Smooth muscle cell (in vitro differentiated cells): ENCODE measurements around the gene CYTH4. TPM values are rescaled to one million over a fixed set of nuclear protein-coding genes. Genes with fewer than 3 reads are reported as not detected.
A peak's percentile ranks its signal among the peaks of the same experiment; 100 is the strongest.

Source experiments
- DNase-seq: peaks from one replicate; lab custom pipeline; 2025; ENCODE audit not compliant: unreplicated experiment; lab: John Stamatoyannopoulos, UW
- H2AFZ ChIP-seq: fragments of 200-600 bp; sonication (generic); 2 replicates; pipeline ENCODE4 v1.6.0; 2016; ENCODE audit warnings: antibody characterized with exemption, low read depth, mild to moderate bottlenecking
- H3F3A ChIP-seq: fragments of 200-600 bp; sonication (generic); 2 replicates; pipeline ENCODE4 v1.6.0; 2017; ENCODE audit warnings: antibody characterized with exemption, low read depth
- H3K27ac ChIP-seq: fragments of 200-600 bp; sonication (generic); 2 replicates; pipeline ENCODE4 v1.5.1; 2016; ENCODE audit warnings: low read depth, mild to moderate bottlenecking
- H3K27me3 ChIP-seq: fragments of 200-600 bp; sonication (generic); 2 replicates; pipeline ENCODE4 v1.6.1; 2016; ENCODE audit warnings: low read depth, mild to moderate bottlenecking
- H3K36me3 ChIP-seq: fragments of 200-600 bp; sonication (generic); 2 replicates; pipeline ENCODE4 v1.5.1; 2016; ENCODE audit warnings: low read depth
- H3K4me1 ChIP-seq: fragments of 200-600 bp; sonication (generic); 2 replicates; pipeline ENCODE4 v1.5.1; 2016; ENCODE audit warnings: low read depth
- H3K4me2 ChIP-seq: fragments of 200-600 bp; sonication (generic); 2 replicates; pipeline ENCODE4 v1.6.0; 2016; ENCODE audit warnings: mild to moderate bottlenecking
- H3K4me3 ChIP-seq: fragments of 200-600 bp; sonication (generic); 2 replicates; pipeline ENCODE4 v1.5.1; 2016; ENCODE audit warnings: mild to moderate bottlenecking
- H3K79me2 ChIP-seq: fragments of 200-600 bp; sonication (generic); 2 replicates; pipeline ENCODE4 v1.6.0; 2016; ENCODE audit warnings: low read depth, mild to moderate bottlenecking
- H3K9ac ChIP-seq: fragments of 200-600 bp; sonication (generic); 2 replicates; pipeline ENCODE4 v1.6.0; 2016; ENCODE audit warnings: low read depth
- H3K9me3 ChIP-seq: fragments of 200-600 bp; sonication (generic); replicated peaks from 2 replicates; pipeline ENCODE4 v1.5.1; 2016; ENCODE audit warnings: low read depth
- H4K20me1 ChIP-seq: fragments of 200-600 bp; sonication (generic); 2 replicates; pipeline ENCODE4 v1.6.0; 2016; ENCODE audit warnings: low read depth
- WGBS: methylation state at CpG from one replicate; pipeline ENCODE4 v1.1.7; 2016; ENCODE audit warnings: low lambda C conversion rate; 5-methylcytosine and 5-hydroxymethylcytosine counted together
- polyA plus RNA-seq: library from polyadenylated mRNA; unstranded; fragments of >200 nt; fragmentation: Nextera tagmentation; extraction: Ambion mirVana; gene quantifications from 2 replicates; pipeline ENCODE4 v1.2.1, GENCODE V29; 2016
- total RNA-seq: library from RNA; depleted of rRNA; stranded (reverse); fragments of >200 nt; gene quantifications from 2 replicates; pipeline ENCODE4 v1.2.3, GENCODE V29; 2014
- TF ChIP-seq, protein P1 (sequence below): fragments of 200-600 bp; sonication (generic); IDR thresholded peaks from 2 replicates; pipeline ENCODE4 v1.5.1; 2017; ENCODE audit warnings: borderline replicate concordance, mild to moderate bottlenecking, antibody characterized with exemption; ENCODE audit not compliant: insufficient read depth, poor library complexity, severe bottlenecking

Gene CYTH4
- total and polyA plus RNA-seq, 2 experiments from 2014 or later: not detected

DNA sequence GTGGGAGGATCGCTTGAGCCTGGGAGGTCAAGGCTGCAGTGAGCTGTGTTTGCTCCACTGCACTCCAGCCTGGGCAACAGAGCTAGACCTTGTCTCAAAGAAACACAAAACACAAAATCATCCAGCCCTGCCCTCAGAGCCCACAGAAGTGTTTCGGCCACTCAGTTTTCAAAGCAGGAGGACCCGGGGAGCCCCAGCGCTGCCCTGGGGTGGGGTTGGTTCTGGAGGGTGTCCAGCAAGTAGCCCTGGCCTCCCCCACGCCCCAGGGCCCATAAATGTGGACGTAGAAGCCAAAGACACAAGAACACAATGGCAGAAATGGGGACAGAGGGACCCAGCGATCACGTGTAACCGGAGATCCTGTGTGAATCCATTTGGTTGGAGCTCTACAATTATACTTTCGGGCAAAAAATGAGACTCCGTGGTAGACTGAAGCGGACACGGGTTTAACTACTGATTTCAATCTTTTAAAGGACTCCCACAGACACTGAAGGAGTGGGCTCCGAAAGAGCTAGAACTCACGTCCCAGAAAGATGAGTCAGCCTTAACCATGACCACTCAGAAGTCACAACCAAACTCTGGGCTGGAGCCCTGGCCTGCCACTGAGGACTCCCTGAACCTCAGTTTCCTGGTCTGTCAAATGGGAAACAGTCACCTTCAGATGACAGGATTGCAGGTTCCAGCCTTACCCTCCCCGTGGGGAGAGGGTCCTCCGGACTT lies 9.0 kb upstream of the CYTH4 start:
- Histone ChIP-seq H4K20me1 (no peaks in the 10 kb centered on the region), H3K79me2 (no peaks in the 10 kb centered on the region), H3K4me2 (peak overlapping the region; percentile 47), H3K27me3 (no peaks in the 10 kb centered on the region), H3K36me3 (no peaks in the 10 kb centered on the region), H3K4me3 (no peak overlapping the region), H3K27ac (peak overlapping the region; percentile 77), H3F3A (no peaks in the 10 kb centered on the region), H3K9me3 (no peaks in the 10 kb centered on the region), H2AFZ (peak overlapping the region; percentile 70), H3K9ac (peak overlapping the region; percentile 16), H3K4me1 (no peaks in the 10 kb centered on the region)
- DNase-seq: no peak
- TF ChIP-seq, protein P1, sequence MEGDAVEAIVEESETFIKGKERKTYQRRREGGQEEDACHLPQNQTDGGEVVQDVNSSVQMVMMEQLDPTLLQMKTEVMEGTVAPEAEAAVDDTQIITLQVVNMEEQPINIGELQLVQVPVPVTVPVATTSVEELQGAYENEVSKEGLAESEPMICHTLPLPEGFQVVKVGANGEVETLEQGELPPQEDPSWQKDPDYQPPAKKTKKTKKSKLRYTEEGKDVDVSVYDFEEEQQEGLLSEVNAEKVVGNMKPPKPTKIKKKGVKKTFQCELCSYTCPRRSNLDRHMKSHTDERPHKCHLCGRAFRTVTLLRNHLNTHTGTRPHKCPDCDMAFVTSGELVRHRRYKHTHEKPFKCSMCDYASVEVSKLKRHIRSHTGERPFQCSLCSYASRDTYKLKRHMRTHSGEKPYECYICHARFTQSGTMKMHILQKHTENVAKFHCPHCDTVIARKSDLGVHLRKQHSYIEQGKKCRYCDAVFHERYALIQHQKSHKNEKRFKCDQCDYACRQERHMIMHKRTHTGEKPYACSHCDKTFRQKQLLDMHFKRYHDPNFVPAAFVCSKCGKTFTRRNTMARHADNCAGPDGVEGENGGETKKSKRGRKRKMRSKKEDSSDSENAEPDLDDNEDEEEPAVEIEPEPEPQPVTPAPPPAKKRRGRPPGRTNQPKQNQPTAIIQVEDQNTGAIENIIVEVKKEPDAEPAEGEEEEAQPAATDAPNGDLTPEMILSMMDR: no peak
- WGBS: 46% methylated on average over 17 of the region's 17 CpGs

DNA sequence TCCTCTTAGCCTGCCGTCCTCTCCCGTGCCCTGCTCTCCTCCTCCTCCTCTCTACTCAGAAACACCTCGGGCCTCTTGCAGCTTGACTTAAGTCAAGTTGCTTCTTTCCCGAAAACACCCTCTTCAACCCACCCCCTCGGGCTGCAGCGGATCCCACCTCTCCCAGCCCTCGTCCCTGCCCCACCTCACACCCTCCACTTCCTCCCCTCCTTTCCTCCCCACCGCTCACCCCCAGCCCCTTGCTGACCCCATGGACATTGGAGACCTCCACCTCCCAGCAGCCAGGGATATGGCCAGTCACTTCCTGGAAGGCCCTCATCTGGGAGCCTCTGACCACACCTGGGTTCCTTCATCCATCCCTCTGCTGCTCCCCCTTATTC lies 8.5 kb upstream of the CYTH4 start:
- TF ChIP-seq, protein P1: no peak
- Histone ChIP-seq H2AFZ (no peak overlapping the region), H3K9ac (no peak overlapping the region), H3K36me3 (no peaks in the 10 kb centered on the region), H4K20me1 (no peaks in the 10 kb centered on the region), H3K27ac (no peak overlapping the region), H3K9me3 (no peaks in the 10 kb centered on the region), H3K27me3 (no peaks in the 10 kb centered on the region), H3K4me3 (no peak overlapping the region), H3K4me1 (no peaks in the 10 kb centered on the region), H3K4me2 (no peak overlapping the region), H3F3A (no peaks in the 10 kb centered on the region), H3K79me2 (no peaks in the 10 kb centered on the region)
- WGBS: 82% methylated on average over 7 of the region's 8 CpGs
- DNase-seq: no peak

DNA sequence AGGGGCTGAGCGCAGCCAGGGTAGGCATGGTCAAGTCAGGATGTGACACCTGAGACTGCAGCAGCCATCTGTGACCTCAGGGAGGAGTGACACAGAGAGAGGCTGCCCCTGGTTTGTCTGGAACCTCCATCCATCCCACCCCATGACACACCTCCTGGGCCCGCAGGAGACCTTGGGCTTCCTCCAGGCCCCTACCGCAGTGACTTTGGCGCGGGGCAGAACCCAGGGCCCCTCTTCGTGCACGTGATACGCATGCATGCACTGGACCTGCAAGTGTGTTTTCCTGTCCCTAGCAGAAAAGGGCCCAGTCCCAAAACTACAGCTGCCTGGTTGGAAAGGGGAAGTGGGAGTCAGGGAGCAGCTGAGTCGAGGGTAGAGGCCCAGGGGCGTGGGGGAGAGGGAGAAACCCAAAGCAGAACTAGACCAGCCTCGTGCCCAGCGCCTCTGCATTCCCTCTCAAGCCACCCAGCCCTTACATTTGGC lies 7.9 kb upstream of the CYTH4 start:
- Histone ChIP-seq H2AFZ (no peak overlapping the region), H3K27ac (no peak overlapping the region), H4K20me1 (no peaks in the 10 kb centered on the region), H3K36me3 (no peaks in the 10 kb centered on the region), H3K4me1 (no peaks in the 10 kb centered on the region), H3K9me3 (no peaks in the 10 kb centered on the region), H3K9ac (no peak overlapping the region), H3K4me2 (no peak overlapping the region), H3K79me2 (no peaks in the 10 kb centered on the region), H3F3A (no peaks in the 10 kb centered on the region), H3K27me3 (no peaks in the 10 kb centered on the region), H3K4me3 (no peak overlapping the region)
- no peak for DNase-seq
- TF ChIP-seq, protein P1: no peak
- WGBS: 94% methylated on average over 12 of the region's 12 CpGs

DNA sequence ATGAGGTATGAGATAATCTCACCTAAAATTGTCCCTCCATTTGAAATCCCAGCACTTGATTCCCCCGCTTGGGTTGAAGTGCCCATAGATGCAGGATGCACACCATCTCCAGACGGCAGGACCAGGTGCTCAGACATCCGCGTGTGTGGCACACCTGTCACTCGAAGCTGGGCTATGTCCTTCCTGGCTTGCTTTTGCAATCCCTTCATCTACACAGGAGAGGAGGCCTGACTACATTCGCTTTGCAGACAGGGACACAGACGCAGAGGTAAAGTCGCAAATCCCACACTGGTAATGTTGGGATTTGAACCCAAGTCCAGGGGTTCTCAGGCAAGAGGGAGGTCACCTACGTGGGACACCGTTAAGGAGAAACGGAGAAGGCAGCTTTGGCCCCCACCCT lies 7.2 kb upstream of the CYTH4 start:
- Histone ChIP-seq H3K79me2 (no peaks in the 10 kb centered on the region), H3K27me3 (no peaks in the 10 kb centered on the region), H3K4me3 (no peak overlapping the region), H3K4me2 (no peak overlapping the region), H2AFZ (no peak overlapping the region), H3K36me3 (no peaks in the 10 kb centered on the region), H4K20me1 (no peaks in the 10 kb centered on the region), H3K4me1 (no peaks in the 10 kb centered on the region), H3K9ac (no peak overlapping the region), H3K27ac (no peak overlapping the region), H3F3A (no peaks in the 10 kb centered on the region), H3K9me3 (no peaks in the 10 kb centered on the region)
- 93% methylated on average over 11 of the region's 11 CpGs for WGBS
- TF ChIP-seq, protein P1: no peak
- DNase-seq: no peak
